Mesothelial cell of epicardium (in vitro differentiated cells): ENCODE data around the gene NBEA. TPM values are rescaled to one million over a fixed set of nuclear protein-coding genes. Genes with fewer than 3 reads are reported as not detected.
"Not testable (repeated sequence)": the region's sequence is repeated elsewhere in the genome, so short reads cannot be mapped to it uniquely, and the experiment has no call there.

ENCODE experiments used
- DNase-seq, 2 experiments: peaks; one replicate each; pipeline ENCODE4 v3.0.0; 2021; ENCODE audit warnings: low spot score in 2 of 2; ENCODE audit not compliant: unreplicated experiment in 2 of 2
- H3K27ac Mint-ChIP-seq: 2 replicates; pipeline ENCODE4 v1.8.0; 2021; ENCODE audit warnings: mixed read lengths
- H3K27me3 Mint-ChIP-seq: 2 replicates; pipeline ENCODE4 v1.8.0; 2021; ENCODE audit warnings: low read depth, mixed read lengths
- H3K36me3 Mint-ChIP-seq: 2 replicates; pipeline ENCODE4 v1.8.0; 2021; ENCODE audit warnings: mixed read lengths
- H3K4me1 Mint-ChIP-seq: 2 replicates; pipeline ENCODE4 v1.8.0; 2021; ENCODE audit warnings: mixed read lengths
- H3K4me3 Mint-ChIP-seq: 2 replicates; pipeline ENCODE4 v1.8.0; 2021; ENCODE audit warnings: mild to moderate bottlenecking, moderate library complexity, mixed read lengths
- H3K9me3 Mint-ChIP-seq: 2 replicates; pipeline ENCODE4 v1.8.0; 2021; ENCODE audit warnings: mixed read lengths
- total RNA-seq: library from RNA; stranded (reverse); gene quantifications from 3 replicates; pipeline ENCODE4 v1.2.1, GENCODE V29; 2021
- TF ChIP-seq, protein P1 (sequence below): fragments of 200-600 bp; sonication (generic); IDR thresholded peaks from one replicate; pipeline ENCODE4 v1.5.0; 2021; ENCODE audit warnings: antibody characterized with exemption; ENCODE audit not compliant: unreplicated experiment

Gene NBEA
- total RNA-seq, 1 donor from 2014 or later: 32.8 TPM

DNA sequence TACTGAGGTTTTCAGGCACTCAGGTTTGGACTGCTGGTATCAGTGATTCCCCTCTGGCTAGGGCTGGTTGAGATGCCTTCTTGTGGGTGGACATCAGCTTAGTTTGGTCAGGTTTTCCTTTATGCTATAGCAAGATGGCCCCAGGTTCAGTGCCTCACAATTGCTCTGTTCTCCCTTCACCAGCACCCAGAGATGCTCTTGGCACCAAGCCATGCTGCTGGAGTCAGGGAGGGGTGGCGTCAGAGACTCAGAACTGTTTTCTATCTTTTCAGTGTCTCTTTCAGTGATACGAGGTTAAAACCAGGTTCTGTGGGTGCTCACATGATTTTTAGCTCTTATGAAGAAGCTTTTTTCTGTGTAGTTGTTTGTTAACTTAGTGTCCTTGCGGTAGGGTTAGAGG, 96.9 kb downstream of the NBEA start:
- H3K27ac Mint-ChIP-seq: no peak overlapping the region
- no peak for DNase-seq
- TF ChIP-seq, protein P1, sequence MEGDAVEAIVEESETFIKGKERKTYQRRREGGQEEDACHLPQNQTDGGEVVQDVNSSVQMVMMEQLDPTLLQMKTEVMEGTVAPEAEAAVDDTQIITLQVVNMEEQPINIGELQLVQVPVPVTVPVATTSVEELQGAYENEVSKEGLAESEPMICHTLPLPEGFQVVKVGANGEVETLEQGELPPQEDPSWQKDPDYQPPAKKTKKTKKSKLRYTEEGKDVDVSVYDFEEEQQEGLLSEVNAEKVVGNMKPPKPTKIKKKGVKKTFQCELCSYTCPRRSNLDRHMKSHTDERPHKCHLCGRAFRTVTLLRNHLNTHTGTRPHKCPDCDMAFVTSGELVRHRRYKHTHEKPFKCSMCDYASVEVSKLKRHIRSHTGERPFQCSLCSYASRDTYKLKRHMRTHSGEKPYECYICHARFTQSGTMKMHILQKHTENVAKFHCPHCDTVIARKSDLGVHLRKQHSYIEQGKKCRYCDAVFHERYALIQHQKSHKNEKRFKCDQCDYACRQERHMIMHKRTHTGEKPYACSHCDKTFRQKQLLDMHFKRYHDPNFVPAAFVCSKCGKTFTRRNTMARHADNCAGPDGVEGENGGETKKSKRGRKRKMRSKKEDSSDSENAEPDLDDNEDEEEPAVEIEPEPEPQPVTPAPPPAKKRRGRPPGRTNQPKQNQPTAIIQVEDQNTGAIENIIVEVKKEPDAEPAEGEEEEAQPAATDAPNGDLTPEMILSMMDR: no peak
- peaks cover 37% of the 10 kb centered on the region for H3K9me3 Mint-ChIP-seq
- H3K4me1 Mint-ChIP-seq: no peaks in the 10 kb centered on the region
- H3K27me3 Mint-ChIP-seq: no peaks in the 10 kb centered on the region
- no peak overlapping the region for H3K4me3 Mint-ChIP-seq
- H3K36me3 Mint-ChIP-seq: peaks cover 24% of the 10 kb centered on the region

DNA sequence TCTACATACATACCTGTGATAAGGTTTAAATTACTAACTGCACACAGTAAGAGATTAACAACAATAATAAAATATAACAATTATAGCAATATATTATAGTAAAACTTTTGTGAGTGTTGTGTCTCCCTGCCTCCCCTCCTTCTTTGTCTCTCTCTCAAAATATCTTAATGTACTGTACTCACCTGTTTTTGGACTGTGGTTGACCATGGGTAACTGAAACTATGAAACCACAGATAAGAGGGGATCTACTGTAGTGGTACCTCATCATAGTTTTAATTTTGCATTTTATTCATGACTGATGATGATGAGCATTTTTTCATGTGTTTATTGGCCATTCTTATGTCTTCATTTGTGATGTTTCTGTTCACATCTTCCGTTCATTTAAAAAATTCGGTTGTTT, 104.5 kb downstream of the NBEA start:
- DNase-seq: no peak
- Mint-ChIP-seq H3K27me3 (no peaks in the 10 kb centered on the region), H3K9me3 (no peaks in the 10 kb centered on the region), H3K4me1 (no peaks in the 10 kb centered on the region), H3K4me3 (no peak overlapping the region), H3K36me3 (peaks cover 14% of the 10 kb centered on the region), H3K27ac (no peak overlapping the region)
- TF ChIP-seq, protein P1: no peak

GRCh38 chr13:35055705-35056104, 113.6 kb downstream of the NBEA start:
- no peak overlapping the region for H3K27ac Mint-ChIP-seq
- H3K4me1 Mint-ChIP-seq: no peaks in the 10 kb centered on the region
- peaks cover 2% of the 10 kb centered on the region for H3K36me3 Mint-ChIP-seq
- no peak for DNase-seq
- H3K27me3 Mint-ChIP-seq: no peaks in the 10 kb centered on the region
- no peaks in the 10 kb centered on the region for H3K9me3 Mint-ChIP-seq
- no peak overlapping the region for H3K4me3 Mint-ChIP-seq
- TF ChIP-seq, protein P1: no peak

DNA sequence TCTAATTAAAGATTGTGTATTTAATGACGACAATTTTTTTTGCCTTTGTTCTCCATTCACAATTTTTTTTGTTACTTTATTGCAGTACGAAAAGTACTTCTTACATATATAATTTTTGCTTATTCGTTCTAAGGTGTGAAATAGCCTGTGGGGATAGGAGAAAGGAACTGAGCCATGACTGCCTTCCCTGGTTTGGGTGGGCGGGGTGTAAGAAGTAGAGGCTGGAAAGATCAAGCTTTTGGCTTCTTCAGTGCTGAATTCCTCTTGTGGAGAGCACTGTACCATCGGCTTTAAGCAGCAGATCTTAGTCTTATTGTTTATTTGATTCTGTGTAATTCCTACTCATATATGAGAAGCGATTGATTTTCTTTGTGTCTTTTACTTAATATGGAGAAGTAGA, 115.8 kb downstream of the NBEA start:
- peaks cover 2% of the 10 kb centered on the region for H3K36me3 Mint-ChIP-seq
- no peaks in the 10 kb centered on the region for H3K9me3 Mint-ChIP-seq
- H3K27ac Mint-ChIP-seq: no peak overlapping the region
- DNase-seq: no peak
- H3K4me3 Mint-ChIP-seq: no peak overlapping the region
- TF ChIP-seq, protein P1: no peak
- H3K4me1 Mint-ChIP-seq: no peaks in the 10 kb centered on the region
- H3K27me3 Mint-ChIP-seq: no peaks in the 10 kb centered on the region

GRCh38 chr13:35058585-35058984, 116.5 kb downstream of the NBEA start:
- not testable (repeated sequence) for H3K27me3 Mint-ChIP-seq, H3K9me3 Mint-ChIP-seq, H3K36me3 Mint-ChIP-seq, DNase-seq, H3K4me3 Mint-ChIP-seq, H3K4me1 Mint-ChIP-seq, H3K27ac Mint-ChIP-seq

- Mint-ChIP-seq H3K9me3 (peaks cover 31% of the 10 kb centered on the region), H3K4me3 (no peak overlapping the region), H3K4me1 (no peaks in the 10 kb centered on the region), H3K27me3 (no peaks in the 10 kb centered on the region), H3K36me3 (peaks cover 30% of the 10 kb centered on the region), H3K27ac (no peak overlapping the region)
- no peak for DNase-seq
- TF ChIP-seq, protein P1: no peak
Observed at GRCh38 chr13:35086667-35087066, 144.6 kb downstream of the NBEA start.
